Glutamatergic neuron (in vitro differentiated cells): ENCODE data around the gene ZNF836. TPM values are rescaled to one million over a fixed set of nuclear protein-coding genes. Genes with fewer than 3 reads are reported as not detected.

ENCODE experiments used
- DNase-seq: peaks from one replicate; pipeline ENCODE4 v3.0.0; 2022
- H3K27ac Mint-ChIP-seq: one replicate; pipeline ENCODE4 v1.8.0; 2020; ENCODE audit warnings: mild to moderate bottlenecking, mixed read lengths, inconsistent platforms; ENCODE audit not compliant: unreplicated experiment
- H3K27me3 Mint-ChIP-seq: one replicate; pipeline ENCODE4 v1.8.0; 2020; ENCODE audit warnings: mild to moderate bottlenecking, moderate library complexity, mixed read lengths, inconsistent platforms; ENCODE audit not compliant: unreplicated experiment
- H3K36me3 Mint-ChIP-seq: one replicate; pipeline ENCODE4 v1.8.0; 2020; ENCODE audit warnings: mild to moderate bottlenecking, mixed read lengths, inconsistent platforms; ENCODE audit not compliant: unreplicated experiment
- H3K4me1 Mint-ChIP-seq: one replicate; pipeline ENCODE4 v1.8.0; 2020; ENCODE audit warnings: mild to moderate bottlenecking, low read depth, mixed read lengths, inconsistent platforms; ENCODE audit not compliant: unreplicated experiment
- H3K4me3 Mint-ChIP-seq: one replicate; pipeline ENCODE4 v1.8.0; 2020; ENCODE audit warnings: mild to moderate bottlenecking, mixed read lengths, inconsistent platforms; ENCODE audit not compliant: unreplicated experiment
- H3K9me3 Mint-ChIP-seq: one replicate; pipeline ENCODE4 v1.8.0; 2020; ENCODE audit warnings: mild to moderate bottlenecking, moderate library complexity, mixed read lengths, inconsistent platforms; ENCODE audit not compliant: unreplicated experiment
- CTCF ChIP-seq: fragments of 200-600 bp; sonication (generic); IDR thresholded peaks from one replicate; pipeline ENCODE4 v1.5.0; 2021; ENCODE audit not compliant: partially characterized antibody, unreplicated experiment
- long read RNA-seq: library from polyadenylated mRNA; unstranded; transcript quantifications from one replicate; pipeline ENCODE4 v2.0.0, GENCODE V29; 2020; ENCODE audit not compliant: unreplicated experiment
- total RNA-seq: library from RNA; stranded (reverse); fragmentation: NEBNext Ultra II Directional; extraction: Animal tissue kit (Norgen Biotek cat#: 25700); gene quantifications from one replicate; pipeline ENCODE4 v1.2.1, GENCODE V29; 2021; ENCODE audit not compliant: unreplicated experiment

Gene ZNF836
- 29.7 TPM for total RNA-seq
- long read RNA-seq, partial matches to known transcripts = 1 of 5 reads
- long read RNA-seq, other reads (novel, unspliced or antisense) = 1 of 5 reads

- Mint-ChIP-seq H3K27me3 (peaks cover 1% of the 10 kb centered on the region), H3K4me1 (peaks cover 3% of the 10 kb centered on the region), H3K9me3 (peaks cover 13% of the 10 kb centered on the region), H3K27ac (peak within 1 kb of the TSS; percentile 87), H3K36me3 (peaks cover 21% of the 10 kb centered on the region), H3K4me3 (peak within 1 kb of the TSS; percentile 97)
- no peak for TF ChIP-seq CTCF
- DNase-seq = peak; percentile 85
Measured at GRCh38 chr19:52171321-52172169, at the start of gene ZNF836. TSS of gene ZNF836 (minus strand) at chr19:52171621. CDS start at chr19:52168072, 3,549 bp downstream.

GRCh38 chr19:52221031-52221430 lies 49.6 kb upstream of the ZNF836 start:
- Mint-ChIP-seq H3K27me3 (peaks cover 5% of the 10 kb centered on the region), H3K27ac (peak overlapping the region; percentile 72), H3K9me3 (peaks cover 9% of the 10 kb centered on the region), H3K36me3 (peaks cover 19% of the 10 kb centered on the region), H3K4me1 (peaks cover 23% of the 10 kb centered on the region), H3K4me3 (no peak overlapping the region)
- TF ChIP-seq CTCF = no peak
- DNase-seq = no peak

GRCh38 chr19:52219611-52220010 lies 48.2 kb upstream of the ZNF836 start:
- peaks cover 23% of the 10 kb centered on the region for H3K4me1 Mint-ChIP-seq
- H3K27ac Mint-ChIP-seq = peak overlapping the region; percentile 92
- TF ChIP-seq CTCF = no peak
- H3K9me3 Mint-ChIP-seq = peaks cover 9% of the 10 kb centered on the region
- H3K36me3 Mint-ChIP-seq = peaks cover 18% of the 10 kb centered on the region
- peak; percentile 34 for DNase-seq
- H3K4me3 Mint-ChIP-seq = peak overlapping the region; percentile 74
- peaks cover 5% of the 10 kb centered on the region for H3K27me3 Mint-ChIP-seq

GRCh38 chr19:52217576-52217975 lies 46.2 kb upstream of the ZNF836 start:
- no peak for DNase-seq

More at GRCh38 chr19:52217576-52217975, 46.2 kb upstream of the ZNF836 start:
- Mint-ChIP-seq H3K36me3 (peaks cover 22% of the 10 kb centered on the region), H3K4me1 (peaks cover 23% of the 10 kb centered on the region), H3K27me3 (peaks cover 15% of the 10 kb centered on the region), H3K27ac (peak overlapping the region; percentile 87), H3K4me3 (peak overlapping the region; percentile 40), H3K9me3 (peaks cover 11% of the 10 kb centered on the region)
- no peak for TF ChIP-seq CTCF
